Measurements from ENCODE around the gene MAGI1. TPM values are rescaled to one million over a fixed set of nuclear protein-coding genes. Genes with fewer than 3 reads are reported as not detected.
A peak's percentile ranks its signal among the peaks of the same experiment; 100 is the strongest.

The MAGI1 gene
- total RNA-seq, 4 donors from 2014 or later = 49.5 to 72.1 (median 67.6) TPM

GRCh38 chr3:65950340-65951326 lies 88.1 kb downstream of the MAGI1 start:
- Histone ChIP-seq H3K36me3 (no peaks in the 10 kb centered on the region), H3K4me1 (peaks cover 0 to 34% (median 0%) of the 10 kb centered on the region in 4 donors), H3K27ac (no peak overlapping the region)

GRCh38 chr3:65948841-65949573 lies 89.7 kb downstream of the MAGI1 start:
- H3K4me3 ChIP-seq = no peak overlapping the region
- no peaks in the 10 kb centered on the region for H3K36me3 ChIP-seq
- TF ChIP-seq POLR2A (IDR thresholded peaks at IDR 0.05) (no peak), CTCF (IDR thresholded peaks at IDR 0.05) (no peak)
- no peak for DNase-seq
- no peaks in the 10 kb centered on the region for H3K9me3 ChIP-seq
- H3K4me1 ChIP-seq = peaks cover 0 to 21% (median 0%) of the 10 kb centered on the region in 4 donors
- no peaks in the 10 kb centered on the region for H3K27me3 ChIP-seq
- H3K27ac ChIP-seq = peak overlapping the region in 2 of 4 donors; percentile 35 to 55

More at GRCh38 chr3:65950340-65951326, 88.1 kb downstream of the MAGI1 start:
- DNase-seq = no peak
- H3K9me3 ChIP-seq = no peaks in the 10 kb centered on the region
- TF ChIP-seq POLR2A (IDR thresholded peaks at IDR 0.05) (no peak), CTCF (IDR thresholded peaks at IDR 0.05) (no peak)
- no peak overlapping the region for H3K4me3 ChIP-seq
- H3K27me3 ChIP-seq = no peaks in the 10 kb centered on the region

- TF ChIP-seq CTCF (IDR thresholded peaks at IDR 0.05) (no peak), POLR2A (IDR thresholded peaks at IDR 0.05) (no peak)
- Histone ChIP-seq H3K4me1 (no peaks in the 10 kb centered on the region), H3K27me3 (no peaks in the 10 kb centered on the region), H3K9me3 (no peaks in the 10 kb centered on the region), H3K36me3 (no peaks in the 10 kb centered on the region), H3K4me3 (no peak overlapping the region), H3K27ac (no peak overlapping the region)
- no peak for DNase-seq
Observed at GRCh38 chr3:65946438-65946837, 92.3 kb downstream of the MAGI1 start.

- Histone ChIP-seq H3K27ac (no peak overlapping the region), H3K27me3 (no peaks in the 10 kb centered on the region), H3K36me3 (no peaks in the 10 kb centered on the region), H3K4me3 (no peak overlapping the region), H3K4me1 (no peaks in the 10 kb centered on the region), H3K9me3 (no peaks in the 10 kb centered on the region)
- DNase-seq = no peak
- TF ChIP-seq CTCF (IDR thresholded peaks at IDR 0.05) (no peak), POLR2A (IDR thresholded peaks at IDR 0.05) (no peak)
Observed at GRCh38 chr3:65945953-65946352, 92.8 kb downstream of the MAGI1 start.

- Histone ChIP-seq H3K9me3 (no peaks in the 10 kb centered on the region), H3K27ac (no peak overlapping the region), H3K4me3 (no peak overlapping the region), H3K4me1 (no peaks in the 10 kb centered on the region), H3K27me3 (no peaks in the 10 kb centered on the region), H3K36me3 (no peaks in the 10 kb centered on the region)
- no peak for TF ChIP-seq POLR2A (IDR thresholded peaks at IDR 0.05)
- TF ChIP-seq CTCF (IDR thresholded peaks at IDR 0.05) = no peak
- DNase-seq = no peak
Observed at GRCh38 chr3:65945480-65945879, 93.2 kb downstream of the MAGI1 start.
